ENCODE results near the gene PDE11A. TPM values are rescaled to one million over a fixed set of nuclear protein-coding genes. Genes with fewer than 3 reads are reported as not detected.

The PDE11A gene
- total RNA-seq, 4 donors from 2014 or later: 1.7 TPM; not detected in 3

DNA sequence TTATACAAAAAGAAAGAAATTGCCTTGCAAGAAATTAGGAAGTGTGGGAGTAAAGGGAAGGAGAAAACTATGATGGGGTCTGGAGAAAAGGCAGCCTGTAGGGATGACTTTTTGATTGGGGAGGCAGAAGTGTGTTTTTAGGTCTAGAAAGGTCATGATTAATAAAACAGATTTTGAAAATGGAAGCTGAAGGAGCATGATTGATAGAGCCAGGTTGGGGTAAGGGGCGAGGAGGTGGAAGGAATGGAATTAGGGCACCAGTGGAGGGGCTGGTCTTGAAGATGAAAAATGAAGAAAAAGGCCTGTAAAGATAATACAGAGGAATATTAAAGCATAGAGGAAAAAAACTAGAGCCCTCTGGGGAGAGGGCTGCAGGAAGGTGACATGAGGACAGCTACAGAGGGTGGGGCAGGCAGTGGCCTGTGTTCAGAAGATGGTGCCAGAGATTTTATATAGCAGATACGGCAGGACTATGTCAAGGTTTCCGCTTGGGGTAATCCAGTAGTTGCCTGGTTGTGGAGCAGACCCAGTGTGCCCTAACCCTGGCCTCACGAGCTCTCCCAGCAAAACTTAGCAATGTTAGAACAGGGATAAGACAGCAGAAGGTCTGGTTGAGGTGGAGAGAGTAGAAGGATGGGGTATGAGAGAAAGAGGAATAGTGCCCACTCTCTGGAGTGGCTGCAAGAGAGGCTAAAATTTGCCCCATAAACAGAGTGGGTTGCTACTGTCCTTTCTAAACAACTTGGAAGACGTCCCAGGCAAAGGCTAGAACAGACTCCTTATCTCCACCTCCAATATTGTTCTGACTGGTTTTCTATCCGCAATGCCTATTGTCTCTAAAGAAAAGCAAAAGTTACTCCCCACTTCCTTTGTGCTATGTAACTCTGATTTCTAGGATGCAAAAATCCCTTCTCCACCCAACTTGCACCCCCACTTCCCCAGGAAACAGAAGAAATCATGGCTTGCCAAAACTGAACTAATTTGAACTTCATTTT is 392.7 kb downstream of the PDE11A start:
- TF ChIP-seq POLR2A (IDR thresholded peaks at IDR 0.05) (no peak), EP300 (IDR thresholded peaks at IDR 0.05) (no peak)
- TF ChIP-seq, protein P1, sequence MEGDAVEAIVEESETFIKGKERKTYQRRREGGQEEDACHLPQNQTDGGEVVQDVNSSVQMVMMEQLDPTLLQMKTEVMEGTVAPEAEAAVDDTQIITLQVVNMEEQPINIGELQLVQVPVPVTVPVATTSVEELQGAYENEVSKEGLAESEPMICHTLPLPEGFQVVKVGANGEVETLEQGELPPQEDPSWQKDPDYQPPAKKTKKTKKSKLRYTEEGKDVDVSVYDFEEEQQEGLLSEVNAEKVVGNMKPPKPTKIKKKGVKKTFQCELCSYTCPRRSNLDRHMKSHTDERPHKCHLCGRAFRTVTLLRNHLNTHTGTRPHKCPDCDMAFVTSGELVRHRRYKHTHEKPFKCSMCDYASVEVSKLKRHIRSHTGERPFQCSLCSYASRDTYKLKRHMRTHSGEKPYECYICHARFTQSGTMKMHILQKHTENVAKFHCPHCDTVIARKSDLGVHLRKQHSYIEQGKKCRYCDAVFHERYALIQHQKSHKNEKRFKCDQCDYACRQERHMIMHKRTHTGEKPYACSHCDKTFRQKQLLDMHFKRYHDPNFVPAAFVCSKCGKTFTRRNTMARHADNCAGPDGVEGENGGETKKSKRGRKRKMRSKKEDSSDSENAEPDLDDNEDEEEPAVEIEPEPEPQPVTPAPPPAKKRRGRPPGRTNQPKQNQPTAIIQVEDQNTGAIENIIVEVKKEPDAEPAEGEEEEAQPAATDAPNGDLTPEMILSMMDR (IDR thresholded peaks at IDR 0.05): no peak
- 74% methylated on average over 6 of the region's 6 CpGs for WGBS, 2 donors
- Histone ChIP-seq H3K27me3 (no peaks in the 10 kb centered on the region), H3K9me3 (no peaks in the 10 kb centered on the region), H3K36me3 (no peaks in the 10 kb centered on the region), H3K4me1 (peaks cover 0 to 2% (median 0%) of the 10 kb centered on the region in 4 donors), H3K4me3 (no peak overlapping the region), H3K27ac (no peak overlapping the region)
- DNase-seq (ENCODE audit: low spot score in 2 of 2): no peak

DNA sequence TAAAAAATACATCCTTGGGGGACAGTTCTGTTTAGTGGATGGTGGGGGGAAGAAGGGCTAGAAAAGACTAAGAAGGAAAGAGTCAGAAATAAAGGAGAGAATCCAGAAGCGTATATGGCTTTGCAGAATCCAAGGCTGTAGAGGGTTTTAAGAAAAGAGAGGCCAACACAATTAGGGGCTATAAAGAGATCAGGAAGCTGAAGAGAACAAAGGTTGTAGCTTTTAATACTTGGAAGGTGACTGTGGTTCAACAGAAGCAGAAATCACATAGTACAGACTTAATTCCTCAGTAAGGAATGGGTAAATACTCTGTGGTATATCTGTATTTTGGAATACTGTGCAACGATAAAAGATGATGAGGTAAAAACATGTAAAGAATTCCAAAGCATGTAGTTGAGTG is 393.6 kb downstream of the PDE11A start:
- Histone ChIP-seq H3K36me3 (no peaks in the 10 kb centered on the region), H3K27me3 (no peaks in the 10 kb centered on the region), H3K9me3 (no peaks in the 10 kb centered on the region), H3K4me1 (peaks cover 0 to 2% (median 0%) of the 10 kb centered on the region in 4 donors), H3K27ac (no peak overlapping the region), H3K4me3 (no peak overlapping the region)
- TF ChIP-seq EP300 (IDR thresholded peaks at IDR 0.05) (no peak), POLR2A (IDR thresholded peaks at IDR 0.05) (no peak)
- TF ChIP-seq, protein P1 (IDR thresholded peaks at IDR 0.05): no peak
- 67 to 76% methylated on average over 2 of the region's 2 CpGs for WGBS, 2 donors
- no peak for DNase-seq (ENCODE audit: low spot score in 2 of 2)

DNA sequence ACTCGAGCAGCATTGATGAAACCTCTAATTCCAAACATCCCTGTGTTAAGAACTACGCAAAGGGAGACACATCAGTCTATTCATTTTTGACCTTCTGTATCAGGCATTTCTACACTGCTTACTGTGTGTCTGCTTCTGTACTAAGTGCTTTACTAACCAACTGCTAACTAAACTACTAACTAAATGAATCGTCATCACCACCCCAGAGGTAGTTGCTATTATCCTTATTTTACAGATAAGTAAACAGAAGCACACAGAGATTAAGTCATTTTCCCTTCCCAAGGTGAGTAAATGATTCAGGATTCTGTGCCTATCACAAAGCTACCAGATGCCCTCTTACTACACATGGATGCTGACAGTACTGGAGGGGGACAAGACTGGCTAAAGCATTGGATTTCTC is 395.9 kb downstream of the PDE11A start:
- Histone ChIP-seq H3K9me3 (no peaks in the 10 kb centered on the region), H3K36me3 (no peaks in the 10 kb centered on the region), H3K27me3 (no peaks in the 10 kb centered on the region), H3K27ac (no peak overlapping the region), H3K4me3 (no peak overlapping the region), H3K4me1 (peaks cover 0 to 2% (median 0%) of the 10 kb centered on the region in 4 donors)
- WGBS, 2 donors: 73 to 80% methylated on average over 3 of the region's 3 CpGs
- no peak for DNase-seq (ENCODE audit: low spot score in 2 of 2)
- TF ChIP-seq, protein P1 (IDR thresholded peaks at IDR 0.05): no peak
- TF ChIP-seq POLR2A (IDR thresholded peaks at IDR 0.05): no peak
- no peak for TF ChIP-seq EP300 (IDR thresholded peaks at IDR 0.05)

DNA sequence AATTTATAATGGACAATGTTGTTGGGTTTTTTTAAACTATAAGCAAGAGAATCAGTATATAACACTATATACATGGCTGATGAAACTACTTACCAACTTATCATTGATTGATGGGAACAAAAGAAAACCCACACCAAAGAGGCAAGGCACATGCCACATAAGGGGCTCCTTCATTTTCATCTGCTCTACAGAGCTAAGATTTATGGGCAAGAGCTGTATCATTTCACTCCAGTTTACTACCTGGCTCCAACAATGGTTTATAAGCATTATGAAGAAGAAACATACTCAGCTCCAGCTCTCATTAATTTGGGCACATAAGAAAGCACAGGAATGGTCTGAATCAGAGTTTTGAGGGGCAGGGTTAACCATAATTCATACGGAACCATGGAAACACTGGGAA is 396.8 kb downstream of the PDE11A start:
- no peak overlapping the region for H3K4me3 ChIP-seq
- H3K36me3 ChIP-seq: no peaks in the 10 kb centered on the region
- H3K9me3 ChIP-seq: no peaks in the 10 kb centered on the region
- 84% methylated on average over 1 of the region's 1 CpG for WGBS, 2 donors
- no peaks in the 10 kb centered on the region for H3K27me3 ChIP-seq
- TF ChIP-seq POLR2A (IDR thresholded peaks at IDR 0.05) (no peak), EP300 (IDR thresholded peaks at IDR 0.05) (no peak)
- TF ChIP-seq, protein P1 (IDR thresholded peaks at IDR 0.05): no peak
- H3K4me1 ChIP-seq: peaks cover 0 to 2% (median 0%) of the 10 kb centered on the region in 4 donors
- DNase-seq (ENCODE audit: low spot score in 2 of 2): no peak
- H3K27ac ChIP-seq: no peak overlapping the region

DNA sequence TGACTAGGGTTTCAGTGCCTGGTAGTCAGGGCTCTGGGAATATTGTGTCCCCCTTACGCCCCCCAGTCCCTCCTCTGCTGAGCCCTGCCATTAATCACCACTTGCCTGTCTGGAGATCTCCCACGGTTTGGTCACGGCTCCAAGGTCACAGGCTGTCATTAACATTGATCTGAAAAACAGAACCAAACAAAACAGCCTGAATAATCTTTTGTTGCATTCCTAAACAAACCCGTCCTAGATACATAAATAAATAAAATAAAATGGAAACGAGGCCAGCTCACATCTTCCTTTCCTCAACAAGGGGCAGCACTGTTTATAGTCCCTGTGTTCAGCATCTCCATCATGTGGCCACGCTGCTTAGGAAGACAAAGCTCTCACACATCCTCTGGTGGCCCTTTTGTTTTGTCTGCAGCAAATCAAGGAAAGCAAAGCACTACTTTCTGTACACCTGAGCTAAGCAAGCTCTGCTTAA is 397.2 kb downstream of the PDE11A start:
- WGBS, 2 donors: 20 to 25% methylated on average over 6 of the region's 6 CpGs
- H3K27ac ChIP-seq: no peak overlapping the region
- no peaks in the 10 kb centered on the region for H3K27me3 ChIP-seq
- DNase-seq (ENCODE audit: low spot score in 2 of 2): no peak
- no peaks in the 10 kb centered on the region for H3K9me3 ChIP-seq
- no peak overlapping the region for H3K4me3 ChIP-seq
- H3K36me3 ChIP-seq: no peaks in the 10 kb centered on the region
- H3K4me1 ChIP-seq: peaks cover 0 to 2% (median 0%) of the 10 kb centered on the region in 4 donors
- TF ChIP-seq, protein P1 (IDR thresholded peaks at IDR 0.05): no peak
- TF ChIP-seq EP300 (IDR thresholded peaks at IDR 0.05) (no peak), POLR2A (IDR thresholded peaks at IDR 0.05) (no peak)

Measured in tibial nerve (tissue), 4 donors.